Neural cell (in vitro differentiated cells): ENCODE data around the gene MTERF2.

ENCODE experiments used
- EP300 ChIP-seq: fragments of 450-650 bp; conservative IDR thresholded peaks from 2 replicates; pipeline ENCODE4 v1.6.1; 2014; ENCODE audit warnings: antibody characterized with exemption, mild to moderate bottlenecking, moderate library complexity; ENCODE audit not compliant: poor library complexity, severe bottlenecking
- EZH2 ChIP-seq: fragments of 200-600, 300-800 bp; shearing (Covaris generic), sonication (generic); IDR thresholded peaks from 2 replicates; pipeline ENCODE4 v1.6.1; 2014; ENCODE audit warnings: antibody characterized with exemption, low read length, borderline replicate concordance, mild to moderate bottlenecking; ENCODE audit not compliant: insufficient read depth, poor library complexity, severe bottlenecking
- MXI1 ChIP-seq: fragments of 450-650 bp; conservative IDR thresholded peaks from 2 replicates; pipeline ENCODE4 v1.6.1; 2014; ENCODE audit warnings: antibody characterized with exemption, mild to moderate bottlenecking; ENCODE audit not compliant: poor library complexity, severe bottlenecking
- POLR2AphosphoS5 ChIP-seq: IDR thresholded peaks from 2 replicates; pipeline ENCODE4 v1.6.1; 2012
- TAF1 ChIP-seq: IDR thresholded peaks from 2 replicates; pipeline ENCODE4 v1.6.1; 2012; ENCODE audit warnings: low read depth
- TF ChIP-seq, protein P1 (sequence below): fragments of 450-650 bp; IDR thresholded peaks from 2 replicates; pipeline ENCODE4 v1.5.1; 2014; ENCODE audit warnings: antibody characterized with exemption, mild to moderate bottlenecking, moderate library complexity; ENCODE audit not compliant: poor library complexity, severe bottlenecking
- TF ChIP-seq, protein P2 (sequence below): IDR thresholded peaks from 2 replicates; pipeline ENCODE4 v1.6.1; 2012; ENCODE audit warnings: borderline replicate concordance

- TF ChIP-seq, protein P1, sequence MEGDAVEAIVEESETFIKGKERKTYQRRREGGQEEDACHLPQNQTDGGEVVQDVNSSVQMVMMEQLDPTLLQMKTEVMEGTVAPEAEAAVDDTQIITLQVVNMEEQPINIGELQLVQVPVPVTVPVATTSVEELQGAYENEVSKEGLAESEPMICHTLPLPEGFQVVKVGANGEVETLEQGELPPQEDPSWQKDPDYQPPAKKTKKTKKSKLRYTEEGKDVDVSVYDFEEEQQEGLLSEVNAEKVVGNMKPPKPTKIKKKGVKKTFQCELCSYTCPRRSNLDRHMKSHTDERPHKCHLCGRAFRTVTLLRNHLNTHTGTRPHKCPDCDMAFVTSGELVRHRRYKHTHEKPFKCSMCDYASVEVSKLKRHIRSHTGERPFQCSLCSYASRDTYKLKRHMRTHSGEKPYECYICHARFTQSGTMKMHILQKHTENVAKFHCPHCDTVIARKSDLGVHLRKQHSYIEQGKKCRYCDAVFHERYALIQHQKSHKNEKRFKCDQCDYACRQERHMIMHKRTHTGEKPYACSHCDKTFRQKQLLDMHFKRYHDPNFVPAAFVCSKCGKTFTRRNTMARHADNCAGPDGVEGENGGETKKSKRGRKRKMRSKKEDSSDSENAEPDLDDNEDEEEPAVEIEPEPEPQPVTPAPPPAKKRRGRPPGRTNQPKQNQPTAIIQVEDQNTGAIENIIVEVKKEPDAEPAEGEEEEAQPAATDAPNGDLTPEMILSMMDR = no peak
- no peak for TF ChIP-seq EZH2
- no peak for TF ChIP-seq POLR2AphosphoS5
- TF ChIP-seq MXI1 = no peak
- no peak for TF ChIP-seq EP300
- TF ChIP-seq, protein P2, sequence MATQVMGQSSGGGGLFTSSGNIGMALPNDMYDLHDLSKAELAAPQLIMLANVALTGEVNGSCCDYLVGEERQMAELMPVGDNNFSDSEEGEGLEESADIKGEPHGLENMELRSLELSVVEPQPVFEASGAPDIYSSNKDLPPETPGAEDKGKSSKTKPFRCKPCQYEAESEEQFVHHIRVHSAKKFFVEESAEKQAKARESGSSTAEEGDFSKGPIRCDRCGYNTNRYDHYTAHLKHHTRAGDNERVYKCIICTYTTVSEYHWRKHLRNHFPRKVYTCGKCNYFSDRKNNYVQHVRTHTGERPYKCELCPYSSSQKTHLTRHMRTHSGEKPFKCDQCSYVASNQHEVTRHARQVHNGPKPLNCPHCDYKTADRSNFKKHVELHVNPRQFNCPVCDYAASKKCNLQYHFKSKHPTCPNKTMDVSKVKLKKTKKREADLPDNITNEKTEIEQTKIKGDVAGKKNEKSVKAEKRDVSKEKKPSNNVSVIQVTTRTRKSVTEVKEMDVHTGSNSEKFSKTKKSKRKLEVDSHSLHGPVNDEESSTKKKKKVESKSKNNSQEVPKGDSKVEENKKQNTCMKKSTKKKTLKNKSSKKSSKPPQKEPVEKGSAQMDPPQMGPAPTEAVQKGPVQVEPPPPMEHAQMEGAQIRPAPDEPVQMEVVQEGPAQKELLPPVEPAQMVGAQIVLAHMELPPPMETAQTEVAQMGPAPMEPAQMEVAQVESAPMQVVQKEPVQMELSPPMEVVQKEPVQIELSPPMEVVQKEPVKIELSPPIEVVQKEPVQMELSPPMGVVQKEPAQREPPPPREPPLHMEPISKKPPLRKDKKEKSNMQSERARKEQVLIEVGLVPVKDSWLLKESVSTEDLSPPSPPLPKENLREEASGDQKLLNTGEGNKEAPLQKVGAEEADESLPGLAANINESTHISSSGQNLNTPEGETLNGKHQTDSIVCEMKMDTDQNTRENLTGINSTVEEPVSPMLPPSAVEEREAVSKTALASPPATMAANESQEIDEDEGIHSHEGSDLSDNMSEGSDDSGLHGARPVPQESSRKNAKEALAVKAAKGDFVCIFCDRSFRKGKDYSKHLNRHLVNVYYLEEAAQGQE = no peak
- TF ChIP-seq TAF1 = no peak
These were observed 4.7 kb downstream of the MTERF2 start for GRCh38 chr12:106982229-106982628.
